HG02610 (cell line): ENCODE results near the gene STX5.
"Not testable (repeated sequence)": the region's sequence is repeated elsewhere in the genome, so short reads cannot be mapped to it uniquely, and the experiment has no call there.

Source experiments
- ATAC-seq: cut with Tn5 transposase; IDR thresholded peaks from one replicate; pipeline ENCODE4 v1.9.1; 2021; ENCODE audit warnings: mild to moderate bottlenecking, moderate library complexity; ENCODE audit not compliant: unreplicated experiment

Gene STX5

GRCh38 chr11:62786318-62787004, 45.4 kb downstream of the STX5 start:
- peak; percentile 59 for ATAC-seq

DNA sequence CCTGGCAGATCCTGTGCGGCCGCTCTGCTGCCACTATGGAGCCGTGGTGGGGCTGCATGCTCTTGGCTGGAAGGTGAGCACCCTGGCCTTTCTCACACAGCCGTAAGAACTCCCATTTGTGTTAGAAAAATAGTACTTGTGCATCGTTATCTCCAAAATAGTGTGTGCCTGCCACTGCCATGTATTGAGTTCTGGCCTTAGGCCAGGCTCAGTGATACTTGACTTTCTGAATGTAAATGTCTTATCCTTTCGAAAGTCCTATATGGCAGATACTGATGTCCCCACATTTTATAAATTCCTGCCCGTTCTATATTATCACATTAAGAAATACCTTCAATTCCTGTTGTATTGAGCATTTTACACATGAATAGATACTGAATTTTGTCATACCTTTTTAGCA, 49.1 kb downstream of the STX5 start:
- ATAC-seq = no peak

DNA sequence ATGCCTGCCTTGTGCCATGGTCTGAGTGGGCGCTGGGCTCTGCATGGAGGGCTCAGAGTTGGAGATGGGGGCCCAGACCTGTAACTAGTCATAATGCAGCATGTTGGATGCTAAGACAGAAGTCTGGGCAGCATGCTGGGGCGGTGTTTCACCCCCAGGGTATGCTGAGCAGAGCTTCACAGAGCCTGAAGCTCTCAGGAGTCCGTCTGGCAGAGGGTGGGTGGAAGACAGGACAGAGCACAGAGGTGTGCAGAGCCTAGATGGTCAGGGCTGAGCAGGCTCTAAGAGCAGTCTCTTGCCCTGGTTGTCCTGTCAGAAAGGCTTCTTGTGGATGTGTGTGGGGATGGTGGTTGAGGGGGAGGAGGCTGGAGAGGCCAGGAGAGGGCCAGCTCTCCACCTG, 53.4 kb downstream of the STX5 start:
- ATAC-seq = no peak

GRCh38 chr11:62777389-62777788, 54.5 kb downstream of the STX5 start:
- no peak for ATAC-seq

GRCh38 chr11:62775646-62776045, 56.2 kb downstream of the STX5 start:
- ATAC-seq = no peak

DNA sequence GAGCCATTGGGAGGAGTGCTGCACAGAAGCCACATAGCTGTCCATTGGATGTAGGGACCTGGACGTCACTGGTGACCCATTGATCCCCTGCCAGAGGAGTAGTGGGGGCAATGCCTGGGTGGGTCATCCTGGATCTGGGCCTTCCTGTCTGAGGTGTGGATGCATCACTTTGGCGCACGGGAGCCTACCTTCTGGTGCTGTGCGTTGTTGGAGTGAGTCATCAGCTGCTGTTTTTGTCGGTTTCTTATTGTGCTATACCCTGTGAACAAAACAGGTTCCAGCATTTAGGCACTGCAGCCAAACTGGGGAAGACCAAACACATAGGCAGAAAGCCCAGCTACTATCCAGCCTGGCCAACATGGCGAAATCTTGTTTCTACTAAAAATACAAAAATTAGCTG, 57.4 kb downstream of the STX5 start:
- no peak for ATAC-seq

GRCh38 chr11:62771144-62772021, 60.5 kb downstream of the STX5 start, which contains the start of gene TAF6L:
Gene TAF6L, plus strand, starts transcription at chr11:62771396. Its CDS starts 4,388 bp downstream, at chr11:62775784.
- ATAC-seq = peak; percentile 76

DNA sequence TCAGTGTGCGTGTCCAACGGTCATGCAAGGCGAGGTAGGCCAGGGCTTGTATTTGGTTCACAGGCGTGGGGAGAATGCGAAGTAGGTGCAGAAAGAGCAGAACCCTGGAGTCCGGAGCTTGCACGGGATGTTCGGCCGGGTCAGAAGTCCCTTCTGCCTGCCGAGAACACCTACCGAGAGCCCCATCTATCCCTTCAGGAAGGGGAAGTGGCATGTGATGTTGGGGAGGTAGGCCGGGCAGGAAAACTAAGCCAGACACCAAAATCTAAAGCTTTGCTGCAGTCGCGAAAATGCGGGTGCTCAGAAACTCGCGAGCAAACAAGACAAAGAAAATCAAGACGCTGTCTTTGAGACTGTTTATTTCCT, 61.1 kb downstream of the STX5 start:
- no peak for ATAC-seq

DNA sequence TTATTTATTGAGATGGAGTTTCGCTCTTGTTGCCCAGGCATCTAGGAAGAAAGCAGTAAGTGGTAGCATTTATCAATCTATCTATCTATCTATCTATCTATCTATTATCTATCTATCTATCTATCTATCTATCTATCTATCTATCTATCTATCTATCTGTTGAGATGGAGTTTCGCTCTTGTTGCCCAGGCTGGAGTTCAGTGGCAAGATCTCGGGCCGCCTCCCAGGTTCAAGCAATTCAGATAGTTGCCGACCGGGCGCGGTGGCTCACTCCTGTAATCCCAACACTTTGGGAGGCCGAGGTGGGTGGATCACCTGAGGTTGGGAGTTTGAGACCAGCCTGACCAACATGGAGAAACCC, 71.0 kb downstream of the STX5 start:
- not testable (repeated sequence) for ATAC-seq

DNA sequence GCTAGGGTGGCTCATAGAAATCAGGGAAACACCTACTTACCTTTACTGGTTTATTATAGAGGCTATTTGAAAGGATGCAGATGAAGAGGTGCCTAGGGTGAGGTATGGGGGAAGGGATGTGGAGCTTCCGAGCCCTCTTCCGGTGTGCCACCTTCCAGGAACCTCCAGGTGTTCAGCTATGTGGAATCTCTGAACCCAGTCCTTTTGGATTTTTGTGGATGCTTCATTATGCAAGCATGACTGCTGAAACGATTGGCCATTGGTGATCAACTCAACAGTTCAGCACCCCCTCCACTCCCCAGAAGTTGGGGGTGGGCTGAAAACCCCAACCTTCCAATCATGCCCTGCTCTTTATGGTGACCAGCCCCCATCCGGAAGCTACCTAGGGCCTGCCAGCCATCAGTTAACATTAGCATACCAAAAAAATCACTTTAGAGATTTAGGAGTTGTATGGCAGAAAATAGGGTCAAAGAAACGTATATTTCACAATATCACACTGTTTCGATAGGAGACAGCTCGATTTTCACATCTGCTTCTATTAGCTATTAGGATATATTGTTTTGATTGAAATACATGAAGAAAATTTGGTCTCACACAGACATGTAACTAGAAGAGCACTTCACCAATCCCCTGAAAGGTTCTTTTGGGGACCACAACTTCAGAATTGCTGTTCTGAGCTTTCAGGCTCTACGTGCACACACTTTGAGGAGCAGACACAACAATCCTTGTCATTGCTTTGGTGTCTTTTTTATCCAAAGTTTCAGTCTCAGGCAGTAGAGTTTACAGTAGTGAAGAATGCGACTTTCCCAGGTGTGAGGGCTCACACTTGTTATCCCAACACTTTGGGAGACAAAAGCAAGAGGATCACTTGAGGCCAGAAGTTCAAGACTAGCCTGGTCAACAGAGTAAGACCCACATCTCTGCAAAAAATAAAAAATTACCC, 73.7 kb downstream of the STX5 start:
- ATAC-seq = no peak
